ENCODE measurements around the gene DOP1B. TPM values are rescaled to one million over a fixed set of nuclear protein-coding genes. Genes with fewer than 3 reads are reported as not detected.
"Not testable (repeated sequence)": the region's sequence is repeated elsewhere in the genome, so short reads cannot be mapped to it uniquely, and the experiment has no call there.

Gene DOP1B
- total RNA-seq, 1 donor from 2014 or later, result 37.6 TPM

GRCh38 chr21:36127250-36127904 is 29.2 kb upstream of the DOP1B start:
- H3K4me3 ChIP-seq (ENCODE audit: low read depth, low read length), result no peak overlapping the region
- TF ChIP-seq CTCF (conservative IDR thresholded peaks at IDR 0.05; ENCODE audit: low read depth, low read length), result no peak
- DNase-seq (ENCODE audit: low read depth), result no peak

GRCh38 chr21:36127977-36128376 is 28.6 kb upstream of the DOP1B start:
- no peak overlapping the region for H3K4me3 ChIP-seq (ENCODE audit: low read depth, low read length)
- DNase-seq (ENCODE audit: low read depth), result no peak
- TF ChIP-seq CTCF (conservative IDR thresholded peaks at IDR 0.05; ENCODE audit: low read depth, low read length), result no peak

- no peak for TF ChIP-seq CTCF (conservative IDR thresholded peaks at IDR 0.05; ENCODE audit: low read depth, low read length)
- H3K4me3 ChIP-seq (ENCODE audit: low read depth, low read length), result no peak overlapping the region
- DNase-seq (ENCODE audit: low read depth), result no peak
These were observed 27.4 kb upstream of the DOP1B start for GRCh38 chr21:36129219-36129618.

- peak overlapping the region; percentile 31 for H3K4me3 ChIP-seq (ENCODE audit: low read depth, low read length)
- not testable (repeated sequence) for DNase-seq (ENCODE audit: low read depth)
These were observed 26.2 kb upstream of the DOP1B start for GRCh38 chr21:36130414-36130762.

GRCh38 chr21:36130839-36131238 is 25.8 kb upstream of the DOP1B start:
- not testable (repeated sequence) for DNase-seq (ENCODE audit: low read depth); H3K4me3 ChIP-seq (ENCODE audit: low read depth, low read length)

GRCh38 chr21:36132696-36133095 is 23.9 kb upstream of the DOP1B start:
- no peak overlapping the region for H3K4me3 ChIP-seq (ENCODE audit: low read depth, low read length)
- TF ChIP-seq CTCF (conservative IDR thresholded peaks at IDR 0.05; ENCODE audit: low read depth, low read length), result no peak
- DNase-seq (ENCODE audit: low read depth), result no peak

- DNase-seq (ENCODE audit: low read depth), result no peak
These were observed 21.7 kb upstream of the DOP1B start, which contains the start of gene CBR3 for GRCh38 chr21:36134803-36135390. Gene CBR3, plus strand, starts transcription at chr21:36135079. Its CDS starts 114 bp downstream, at chr21:36135193.

More at GRCh38 chr21:36134803-36135390, 21.7 kb upstream of the DOP1B start, which contains the start of gene CBR3:
- peak within 1 kb of the TSS; percentile 77 for H3K4me3 ChIP-seq (ENCODE audit: low read depth, low read length)
- TF ChIP-seq CTCF (conservative IDR thresholded peaks at IDR 0.05; ENCODE audit: low read depth, low read length), result no peak

All from epithelial cell of proximal tubule (primary cell).